Measurements from ENCODE around the gene SH2D5.
"Not testable (repeated sequence)": the region's sequence is repeated elsewhere in the genome, so short reads cannot be mapped to it uniquely, and the experiment has no call there.

SH2D5 gene

GRCh38 chr1:20689645-20690056, 42.9 kb downstream of the SH2D5 start:
- DNase-seq = no peak

- DNase-seq = no peak
Observed at GRCh38 chr1:20686883-20687725, 45.4 kb downstream of the SH2D5 start.

DNA sequence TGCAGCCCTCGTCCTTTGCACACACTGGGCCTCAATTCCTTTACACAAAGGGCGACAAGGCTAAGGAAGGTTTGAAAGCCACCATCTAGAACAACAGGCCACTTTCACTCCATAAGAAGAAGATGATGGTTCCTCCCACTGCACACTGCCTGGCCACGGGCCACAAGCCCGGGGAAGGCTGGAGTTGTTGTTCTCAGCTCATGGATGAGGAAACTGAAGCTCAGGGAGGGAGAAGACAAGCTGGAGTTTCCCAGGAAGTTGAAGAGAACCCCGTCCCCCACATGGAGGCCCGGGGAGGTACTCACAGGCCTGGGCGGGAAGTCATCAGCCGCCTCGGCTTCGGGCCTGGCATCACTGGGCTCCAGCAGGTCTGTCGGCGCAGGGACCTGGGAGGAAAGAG, 46.8 kb downstream of the SH2D5 start:
- no peak for DNase-seq

DNA sequence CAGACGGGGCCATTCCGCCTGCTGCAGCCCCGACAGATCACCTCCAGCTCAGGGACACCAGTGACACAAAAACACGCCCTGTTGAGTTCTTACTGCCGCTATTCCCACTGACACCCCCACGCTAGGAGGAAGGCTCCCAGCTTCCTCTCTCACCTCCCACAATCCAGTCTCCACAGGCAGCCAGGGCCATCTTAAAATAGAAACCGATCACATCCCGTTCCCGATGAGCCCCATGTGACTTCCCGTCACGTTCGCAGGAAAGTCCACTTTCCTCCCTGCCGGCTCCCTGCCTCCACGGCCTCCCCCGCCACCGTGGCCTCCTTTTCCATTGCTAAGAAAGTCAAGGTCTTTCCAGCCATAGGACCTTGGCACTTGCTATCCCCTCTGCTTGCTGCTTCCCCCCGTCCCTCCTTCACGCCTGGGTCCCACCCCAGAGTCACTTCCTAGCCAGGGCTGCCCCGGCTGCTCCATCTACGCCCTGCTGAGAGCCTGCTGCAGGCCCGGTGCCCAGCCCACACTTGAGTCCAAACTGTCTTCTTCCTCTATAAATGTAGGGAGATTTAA, 47.3 kb downstream of the SH2D5 start:
- no peak for DNase-seq

DNA sequence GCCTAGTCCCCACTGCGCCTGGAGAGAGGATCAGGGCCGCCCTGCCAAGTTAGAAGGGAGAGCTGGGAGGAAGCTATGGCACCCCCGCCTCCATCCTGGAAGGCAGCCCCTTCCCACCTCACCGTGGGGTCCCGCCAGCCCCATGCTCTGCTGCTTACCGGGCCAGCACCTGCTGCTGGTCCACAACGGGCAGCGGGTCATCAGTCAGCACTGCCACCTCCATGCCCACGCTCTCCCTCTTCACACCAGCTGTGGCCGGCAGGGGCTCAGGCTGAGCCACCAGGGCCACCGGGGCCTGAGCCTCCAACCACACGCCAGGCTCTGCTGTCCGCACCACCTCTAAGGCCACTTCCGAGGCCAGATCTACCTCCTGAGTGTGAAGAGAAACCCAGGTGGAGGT, 47.9 kb downstream of the SH2D5 start:
- no peak for DNase-seq

DNA sequence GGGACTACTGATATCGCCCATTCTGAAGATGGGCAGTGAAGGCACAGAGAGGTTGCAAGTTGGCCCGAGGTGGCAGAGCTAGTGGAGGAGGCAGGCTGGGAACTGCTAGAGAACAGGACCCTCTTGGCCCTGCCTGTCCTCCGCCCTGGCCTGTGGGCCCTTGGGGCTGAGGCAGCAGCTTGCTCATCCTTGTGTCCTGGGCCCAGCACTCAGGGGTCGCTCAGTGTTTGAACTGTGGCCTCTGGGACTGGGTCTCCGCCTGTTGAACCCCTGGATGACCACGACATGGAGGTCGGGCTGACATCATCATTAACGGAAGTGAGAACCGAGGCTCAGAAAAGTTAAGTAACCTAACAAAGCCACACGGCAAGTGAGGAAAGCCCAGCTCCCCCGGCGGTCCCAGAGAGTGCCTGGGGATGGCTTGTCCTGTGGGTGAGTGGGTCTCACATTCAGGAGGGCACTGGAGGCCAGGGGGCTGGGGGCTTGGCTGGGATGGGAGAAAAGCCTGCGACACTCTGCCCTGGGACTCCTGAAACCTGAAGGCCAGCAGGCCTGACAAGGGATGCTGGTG, 48.4 kb downstream of the SH2D5 start:
- no peak for DNase-seq

DNA sequence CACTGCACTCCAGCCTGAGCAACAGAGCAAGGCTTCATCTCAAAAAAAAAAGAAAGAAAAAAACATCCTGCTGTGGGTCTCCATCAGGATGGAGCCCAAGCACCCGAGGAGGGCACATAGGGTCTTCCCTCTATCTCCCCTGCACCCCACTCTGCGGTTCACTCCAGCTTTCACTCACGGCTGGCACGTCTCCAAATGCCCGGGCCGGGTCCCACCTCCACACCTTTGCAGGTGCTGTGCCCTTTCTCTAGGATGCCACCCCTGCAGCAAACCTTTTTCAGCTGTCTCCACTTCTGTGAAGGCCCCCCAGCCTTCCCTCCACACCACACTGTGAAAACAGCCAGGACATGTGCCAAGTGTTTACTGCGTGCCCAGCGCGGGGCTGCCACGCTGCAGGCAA, 48.9 kb downstream of the SH2D5 start:
- no peak for DNase-seq

DNA sequence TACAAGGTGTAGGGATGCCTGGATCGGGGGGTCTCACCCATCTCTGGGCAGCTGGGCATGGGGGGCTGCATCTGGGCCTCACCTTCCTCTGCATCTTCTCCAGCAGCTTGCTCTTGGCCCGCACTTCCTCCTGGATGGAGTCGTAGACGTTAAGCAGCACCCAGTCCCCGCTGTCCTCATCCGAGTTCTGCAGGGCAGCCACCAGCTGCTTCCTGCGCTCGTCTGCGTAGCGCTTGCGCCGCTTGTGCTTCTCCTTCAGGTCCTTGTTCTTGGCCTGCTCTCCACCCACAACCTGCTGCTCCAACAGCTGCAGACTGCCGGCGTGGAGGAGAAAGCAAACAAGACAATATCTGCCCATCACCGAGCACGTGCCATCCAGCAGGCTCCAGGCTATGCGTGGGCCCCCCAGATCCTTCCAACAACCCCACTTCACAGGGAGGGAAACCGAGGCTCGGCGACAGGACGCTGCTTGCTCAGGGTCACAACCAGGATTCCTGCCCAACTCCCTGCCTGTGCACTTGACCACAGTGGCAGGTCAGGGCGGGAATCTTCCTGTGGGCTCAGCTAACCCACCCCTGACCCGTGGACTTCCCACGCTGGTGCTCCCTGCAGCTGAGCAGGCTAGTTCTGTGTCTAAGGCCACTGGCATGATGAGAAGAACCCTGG, 49.8 kb downstream of the SH2D5 start:
- DNase-seq = no peak

DNA sequence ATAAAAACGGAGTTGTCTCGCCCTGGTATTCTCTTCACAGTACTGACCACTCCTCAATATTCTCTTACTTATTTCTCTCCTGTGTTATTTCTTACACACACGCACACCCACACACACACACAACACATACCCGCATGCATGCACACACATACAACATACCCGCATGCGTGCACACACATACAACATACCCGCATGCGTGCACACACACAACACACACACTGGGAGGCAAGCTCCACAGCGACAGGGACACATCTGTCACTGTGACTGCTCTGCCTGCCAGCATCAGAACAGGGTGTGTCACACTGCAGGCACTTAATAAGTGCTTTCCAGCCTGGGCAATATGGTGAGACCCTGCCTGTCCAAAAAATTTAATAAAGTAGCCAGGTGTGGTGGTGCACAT, 50.5 kb downstream of the SH2D5 start:
- no peak for DNase-seq

DNA sequence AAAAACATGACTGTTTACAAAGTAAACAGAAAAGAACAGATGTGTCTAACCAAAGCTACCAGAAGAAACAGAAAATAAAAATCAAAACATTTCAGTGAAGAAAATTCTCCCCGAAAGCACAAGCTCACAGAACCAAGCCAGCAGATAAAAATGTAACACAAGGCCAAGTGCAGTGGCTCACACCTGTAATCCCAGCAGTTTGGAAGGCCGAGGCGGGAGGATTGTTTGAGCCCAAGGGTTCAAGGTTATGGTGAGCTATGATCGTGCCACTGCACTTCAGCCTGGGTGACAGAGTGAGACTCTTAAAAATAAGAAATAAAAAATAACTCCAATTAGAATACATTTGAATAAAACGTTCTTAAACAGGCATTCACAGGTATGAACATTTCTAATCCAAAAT, 52.2 kb downstream of the SH2D5 start:
- DNase-seq = no peak

GRCh38 chr1:20678599-20678998, 53.9 kb downstream of the SH2D5 start:
- no peak for DNase-seq

DNA sequence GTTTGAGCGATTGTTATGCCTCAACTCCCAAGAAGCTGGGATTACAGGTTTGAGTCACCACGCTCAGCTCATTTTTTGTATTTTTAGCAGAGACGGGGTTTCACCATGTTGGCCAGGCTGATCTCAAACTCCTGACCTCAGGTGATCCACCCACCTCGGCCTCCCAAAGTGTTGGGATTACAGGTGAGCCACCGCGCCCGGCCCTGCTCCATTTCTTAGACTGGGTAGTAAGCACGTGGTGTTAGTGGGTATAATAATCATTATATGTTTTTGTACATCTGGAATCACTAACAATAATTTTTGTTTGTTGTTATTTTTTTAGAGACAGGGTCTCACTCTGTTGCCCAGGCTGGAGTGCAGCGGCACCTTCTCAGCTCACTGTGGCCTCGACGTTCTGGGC, 58.9 kb downstream of the SH2D5 start:
- DNase-seq = not testable (repeated sequence)

DNA sequence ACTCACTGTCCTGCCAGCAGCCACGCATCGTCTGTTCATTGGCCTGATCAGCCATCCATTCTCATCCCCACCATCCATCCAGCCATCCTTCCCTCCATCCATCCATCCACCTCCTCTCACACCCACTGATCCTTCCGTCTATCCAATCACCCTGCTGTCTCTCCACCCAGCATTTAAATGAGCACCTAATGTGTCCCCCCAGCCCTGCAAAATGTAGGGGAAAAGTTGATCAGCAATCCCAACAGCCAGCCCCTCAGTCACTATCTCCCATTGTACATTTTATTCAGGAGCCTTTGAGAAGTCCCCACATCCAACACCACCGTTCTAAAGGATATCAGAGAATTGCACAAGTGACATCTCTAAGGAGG, 60.3 kb downstream of the SH2D5 start:
- no peak for DNase-seq

DNA sequence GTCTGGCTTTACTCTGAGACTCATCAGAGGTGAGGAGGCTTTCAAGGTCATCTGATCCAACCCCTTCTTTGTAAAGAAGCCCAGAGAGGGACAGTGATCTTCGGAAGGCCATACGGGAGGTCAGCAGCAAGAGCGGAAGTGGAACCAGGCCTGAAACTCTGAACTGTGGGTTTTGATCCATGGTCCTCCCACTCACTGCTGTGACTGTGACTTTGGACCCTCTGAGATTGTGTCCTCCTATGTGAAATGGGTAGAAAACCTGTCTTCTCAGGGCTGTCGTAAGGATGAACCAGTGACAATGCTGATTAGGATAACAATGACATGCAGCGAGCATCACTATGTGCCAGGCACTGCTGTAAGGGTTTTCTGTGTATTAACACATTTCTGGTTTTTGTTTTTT, 61.6 kb downstream of the SH2D5 start:
- no peak for DNase-seq

Measured in effector CD8-positive, alpha-beta T cell (primary cell).